ENCODE measurements around the gene CT47B1. TPM values are rescaled to one million over a fixed set of nuclear protein-coding genes. Genes with fewer than 3 reads are reported as not detected.

Gene CT47B1
- polyA plus RNA-seq, 1 donor from 2014 or later, result not detected

- H3K79me2 ChIP-seq (replicated peaks; ENCODE audit: insufficient read depth, low read length), result no peaks in the 10 kb centered on the region
- no peak overlapping the region for H3K9ac ChIP-seq (ENCODE audit: low read length)
- no peaks in the 10 kb centered on the region for H3K9me2 ChIP-seq (ENCODE audit: insufficient read depth, low read length)
- no peak overlapping the region for H2AFZ ChIP-seq (ENCODE audit: low read depth, low read length)
- no peak overlapping the region for H3K4me2 ChIP-seq (ENCODE audit: low read length)
- H3F3A ChIP-seq (ENCODE audit: insufficient read depth, low read length, poor library complexity, severe bottlenecking), result no peaks in the 10 kb centered on the region
- TF ChIP-seq EZH2 (IDR thresholded peaks at IDR 0.05; ENCODE audit: borderline replicate concordance, insufficient read depth, low read length, poor library complexity, severe bottlenecking), result no peak
- no peak for TF ChIP-seq MXI1 (conservative IDR thresholded peaks at IDR 0.05; ENCODE audit: poor library complexity, severe bottlenecking)
- TF ChIP-seq CTCF (IDR thresholded peaks at IDR 0.05; ENCODE audit: poor library complexity, severe bottlenecking), result no peak
- TF ChIP-seq REST (IDR thresholded peaks at IDR 0.05; ENCODE audit: borderline replicate concordance), result no peak
- no peak for TF ChIP-seq POLR2AphosphoS5 (IDR thresholded peaks at IDR 0.05)
- no peak for TF ChIP-seq EP300 (conservative IDR thresholded peaks at IDR 0.05; ENCODE audit: poor library complexity, severe bottlenecking)
- no peak for TF ChIP-seq TAF1 (IDR thresholded peaks at IDR 0.05; ENCODE audit: low read depth)
- TF ChIP-seq RAD21 (conservative IDR thresholded peaks at IDR 0.05), result no peak
- no peak for TF ChIP-seq SMC3 (conservative IDR thresholded peaks at IDR 0.05; ENCODE audit: poor library complexity)
- H3K4me3 ChIP-seq (ENCODE audit: low read length), result no peak overlapping the region
- H3K27me3 ChIP-seq (ENCODE audit: insufficient read depth, low read depth, low read length), result no peaks in the 10 kb centered on the region
- H3K36me3 ChIP-seq (ENCODE audit: insufficient read depth, low read length), result no peaks in the 10 kb centered on the region
- no peaks in the 10 kb centered on the region for H3K9me3 ChIP-seq (ENCODE audit: low read length)
- H4K20me1 ChIP-seq (ENCODE audit: insufficient read depth), result no peaks in the 10 kb centered on the region
- no peak overlapping the region for H3K27ac ChIP-seq (ENCODE audit: low read length)
These were observed 51.6 kb downstream of the CT47B1 start for GRCh38 chrX:120824021-120824420.

GRCh38 chrX:120823556-120823955 lies 52.1 kb downstream of the CT47B1 start:
- Histone ChIP-seq H4K20me1 (ENCODE audit: insufficient read depth) (no peaks in the 10 kb centered on the region), H3F3A (ENCODE audit: insufficient read depth, low read length, poor library complexity, severe bottlenecking) (no peaks in the 10 kb centered on the region), H3K9ac (ENCODE audit: low read length) (no peak overlapping the region), H3K79me2 (replicated peaks; ENCODE audit: insufficient read depth, low read length) (no peaks in the 10 kb centered on the region), H3K4me2 (ENCODE audit: low read length) (no peak overlapping the region), H3K27me3 (ENCODE audit: insufficient read depth, low read depth, low read length) (no peaks in the 10 kb centered on the region), H2AFZ (ENCODE audit: low read depth, low read length) (no peak overlapping the region), H3K9me2 (ENCODE audit: insufficient read depth, low read length) (no peaks in the 10 kb centered on the region), H3K4me3 (ENCODE audit: low read length) (no peak overlapping the region), H3K36me3 (ENCODE audit: insufficient read depth, low read length) (no peaks in the 10 kb centered on the region), H3K9me3 (ENCODE audit: low read length) (no peaks in the 10 kb centered on the region), H3K27ac (ENCODE audit: low read length) (no peak overlapping the region)
- TF ChIP-seq SMC3 (conservative IDR thresholded peaks at IDR 0.05; ENCODE audit: poor library complexity), result no peak
- no peak for TF ChIP-seq EZH2 (IDR thresholded peaks at IDR 0.05; ENCODE audit: borderline replicate concordance, insufficient read depth, low read length, poor library complexity, severe bottlenecking)
- no peak for TF ChIP-seq RAD21 (conservative IDR thresholded peaks at IDR 0.05)
- no peak for TF ChIP-seq TAF1 (IDR thresholded peaks at IDR 0.05; ENCODE audit: low read depth)
- no peak for TF ChIP-seq POLR2AphosphoS5 (IDR thresholded peaks at IDR 0.05)
- TF ChIP-seq REST (IDR thresholded peaks at IDR 0.05; ENCODE audit: borderline replicate concordance), result no peak
- TF ChIP-seq MXI1 (conservative IDR thresholded peaks at IDR 0.05; ENCODE audit: poor library complexity, severe bottlenecking), result no peak
- no peak for TF ChIP-seq CTCF (IDR thresholded peaks at IDR 0.05; ENCODE audit: poor library complexity, severe bottlenecking)
- no peak for TF ChIP-seq EP300 (conservative IDR thresholded peaks at IDR 0.05; ENCODE audit: poor library complexity, severe bottlenecking)

Data from neural cell (in vitro differentiated cells).